ENCODE results near the gene INPPL1.
"Not testable (repeated sequence)": the region's sequence is repeated elsewhere in the genome, so short reads cannot be mapped to it uniquely, and the experiment has no call there.

INPPL1 gene

GRCh38 chr11:72244361-72245262 lies 20.0 kb downstream of the INPPL1 start:
- DNase-seq (ENCODE audit: low read depth): no peak

GRCh38 chr11:72245263-72245816 lies 20.8 kb downstream of the INPPL1 start:
- DNase-seq (ENCODE audit: low read depth): no peak

DNA sequence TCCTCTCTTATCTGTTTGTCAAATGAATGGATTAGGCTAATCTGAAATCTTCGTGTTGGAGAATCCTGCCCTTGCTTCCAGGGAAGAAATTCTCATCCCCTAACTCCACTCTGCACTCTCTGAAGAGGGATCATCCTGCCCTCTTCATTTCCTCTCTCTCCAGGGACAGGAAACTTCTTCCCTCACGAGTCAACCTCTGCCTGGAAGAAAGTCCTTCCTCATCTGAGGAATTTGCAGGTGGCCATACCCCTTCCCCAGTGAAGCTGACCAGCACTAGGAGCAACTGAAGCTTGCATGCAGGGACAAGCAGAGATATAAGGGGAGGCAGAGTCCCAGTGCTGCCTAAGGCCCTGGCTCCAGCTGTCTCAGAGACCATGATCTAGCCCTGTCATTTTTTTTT lies 23.0 kb downstream of the INPPL1 start:
- no peak for DNase-seq (ENCODE audit: low read depth)

DNA sequence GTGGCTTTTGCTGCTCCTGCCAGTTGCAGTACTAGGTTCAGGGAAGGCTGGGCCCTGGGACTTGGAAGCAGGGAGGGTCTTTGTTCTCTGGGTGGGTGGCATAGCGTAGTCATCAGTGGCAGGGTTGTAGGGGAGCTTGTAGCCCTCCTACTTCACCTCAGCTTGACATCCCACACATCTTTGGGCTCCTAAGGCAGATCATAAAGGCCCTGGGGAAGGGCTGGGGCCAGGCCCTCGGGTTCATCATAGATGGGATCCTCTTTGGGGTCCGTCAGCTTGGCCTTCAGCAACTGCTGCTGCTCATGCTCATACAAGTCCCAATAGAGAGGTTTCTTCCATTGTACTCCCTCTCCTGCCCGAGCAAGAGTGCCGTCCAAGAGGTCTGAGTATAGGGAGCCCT lies 25.4 kb downstream of the INPPL1 start:
- no peak for DNase-seq (ENCODE audit: low read depth)

DNA sequence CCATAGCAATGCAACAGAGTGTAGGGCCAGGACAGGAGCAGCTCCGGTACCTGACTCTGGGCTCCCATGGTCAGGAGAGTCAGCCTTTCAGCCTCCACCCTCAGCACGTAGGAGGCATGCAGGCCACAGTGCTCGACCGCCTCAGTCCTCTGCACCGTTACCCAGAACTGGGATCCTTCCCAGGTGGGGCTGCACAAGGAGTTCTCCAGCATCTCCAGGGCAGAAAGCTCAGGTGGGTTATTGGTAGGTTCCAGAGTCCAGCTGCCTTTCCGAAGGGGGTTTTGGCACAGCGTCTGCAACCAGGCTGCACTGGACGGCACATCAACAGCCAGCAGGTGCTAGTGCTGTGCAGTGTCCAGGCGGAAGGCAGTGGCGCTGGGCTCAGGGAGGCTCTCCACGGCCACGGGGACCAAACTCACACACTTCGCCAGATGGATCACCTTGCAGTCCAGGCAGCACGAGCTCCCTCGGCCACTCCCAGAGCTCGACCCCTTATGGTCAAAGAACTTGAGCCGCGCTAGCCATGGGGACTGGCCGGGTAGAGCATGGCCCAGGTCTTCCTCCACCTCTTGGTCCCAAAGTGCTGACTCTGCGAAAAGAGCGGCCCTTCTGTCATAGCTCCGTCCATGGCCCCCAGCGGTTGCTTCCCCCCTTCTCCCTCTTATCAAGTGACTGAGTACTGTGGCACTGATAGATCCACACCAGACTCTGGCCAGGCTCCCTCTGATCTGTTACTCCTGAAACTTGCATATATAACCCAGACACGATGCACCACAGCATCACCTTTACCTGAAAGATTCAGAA lies 26.3 kb downstream of the INPPL1 start:
- DNase-seq (ENCODE audit: low read depth): no peak

DNA sequence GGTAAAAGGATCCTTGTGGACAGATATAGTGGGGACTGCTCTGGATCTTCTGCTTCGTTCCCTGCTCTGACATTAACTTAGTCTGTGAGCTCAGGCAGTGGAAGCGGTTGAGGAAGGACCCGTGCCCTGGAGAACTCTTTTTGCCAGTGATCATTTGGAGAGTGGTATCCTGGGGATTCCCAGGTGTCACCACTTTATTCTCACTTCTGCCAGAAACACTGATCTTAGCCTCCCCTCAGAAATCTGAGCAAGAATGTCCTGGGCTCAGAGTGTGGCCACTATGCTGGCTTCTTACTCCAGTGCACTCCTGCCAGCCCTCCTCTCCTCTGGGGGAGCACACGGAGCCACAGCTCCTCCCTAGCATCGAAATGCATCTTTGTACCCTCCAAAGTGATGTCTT lies 27.0 kb downstream of the INPPL1 start:
- DNase-seq (ENCODE audit: low read depth): no peak

DNA sequence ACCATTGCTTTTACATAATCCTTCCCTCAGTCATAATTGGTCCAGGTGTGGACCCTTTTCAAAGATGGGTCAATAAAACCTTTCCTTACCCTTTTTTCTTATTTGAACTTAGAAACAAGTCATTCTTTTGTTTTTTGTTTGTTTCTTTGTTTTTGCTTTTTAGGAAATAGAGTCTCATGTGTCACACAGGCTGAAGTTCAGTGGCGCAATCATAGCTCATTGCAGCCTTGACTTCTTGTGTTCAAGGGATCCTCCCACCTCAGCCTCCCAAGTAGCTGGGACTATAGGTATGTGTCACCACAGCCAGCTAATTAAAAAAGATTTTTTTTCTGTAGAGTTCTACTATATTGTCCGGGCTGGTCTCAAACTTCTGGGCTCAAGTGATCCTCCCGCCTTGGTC lies 28.8 kb downstream of the INPPL1 start:
- DNase-seq (ENCODE audit: low read depth): no peak

GRCh38 chr11:72254299-72254993 lies 29.9 kb downstream of the INPPL1 start:
- no peak for DNase-seq (ENCODE audit: low read depth)

- DNase-seq (ENCODE audit: low read depth): no peak
Observed at GRCh38 chr11:72257570-72257969, 33.0 kb downstream of the INPPL1 start.

- no peak for DNase-seq (ENCODE audit: low read depth)
Observed at GRCh38 chr11:72259490-72259889, 34.9 kb downstream of the INPPL1 start.

DNA sequence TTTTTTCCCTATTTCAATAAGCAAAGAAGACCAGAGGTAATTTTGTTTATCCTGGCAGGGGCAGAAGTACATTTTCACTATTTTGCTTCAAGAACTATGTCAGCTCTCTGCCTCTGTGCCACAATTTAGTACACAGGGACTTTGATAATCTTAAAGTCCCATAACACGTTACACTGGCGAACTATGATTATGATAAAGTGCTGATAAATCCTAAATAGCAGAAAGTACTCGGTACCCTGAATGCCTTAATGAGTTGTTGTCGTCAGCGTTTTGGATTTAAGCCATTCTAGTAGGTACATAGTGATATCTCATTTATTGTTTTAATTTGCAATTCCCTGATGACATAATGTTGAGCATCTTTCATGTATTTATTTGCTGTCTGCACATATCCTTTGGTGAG lies 36.0 kb downstream of the INPPL1 start:
- no peak for DNase-seq (ENCODE audit: low read depth)

- DNase-seq (ENCODE audit: low read depth): no peak
Observed at GRCh38 chr11:72263361-72263760, 38.8 kb downstream of the INPPL1 start.

GRCh38 chr11:72265951-72266350 lies 41.4 kb downstream of the INPPL1 start:
- no peak for DNase-seq (ENCODE audit: low read depth)

GRCh38 chr11:72266960-72267359 lies 42.4 kb downstream of the INPPL1 start:
- DNase-seq (ENCODE audit: low read depth): not testable (repeated sequence)

- no peak for DNase-seq (ENCODE audit: low read depth)
Observed at GRCh38 chr11:72267956-72268617, 43.5 kb downstream of the INPPL1 start.

- no peak for DNase-seq (ENCODE audit: low read depth)
Observed at GRCh38 chr11:72271980-72272379, 47.4 kb downstream of the INPPL1 start.

DNA sequence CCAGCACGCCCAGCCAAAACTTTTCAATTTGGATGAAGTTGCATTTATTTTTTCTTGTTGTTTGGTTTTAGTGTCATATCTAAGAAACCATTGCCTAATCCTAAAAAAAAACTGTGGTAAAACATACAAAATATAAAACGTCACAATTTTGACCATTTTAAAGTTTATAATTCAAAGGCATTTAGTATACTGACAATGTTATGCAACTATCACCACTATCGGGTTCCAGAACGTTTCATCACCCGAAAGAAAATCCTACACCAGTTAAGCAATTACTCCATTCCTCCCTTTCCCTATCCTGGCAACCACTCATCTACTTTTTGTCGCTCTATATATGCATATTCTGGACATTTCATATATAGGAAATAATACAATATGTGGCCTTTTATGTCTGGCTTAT lies 49.9 kb downstream of the INPPL1 start:
- no peak for DNase-seq (ENCODE audit: low read depth)

DNA sequence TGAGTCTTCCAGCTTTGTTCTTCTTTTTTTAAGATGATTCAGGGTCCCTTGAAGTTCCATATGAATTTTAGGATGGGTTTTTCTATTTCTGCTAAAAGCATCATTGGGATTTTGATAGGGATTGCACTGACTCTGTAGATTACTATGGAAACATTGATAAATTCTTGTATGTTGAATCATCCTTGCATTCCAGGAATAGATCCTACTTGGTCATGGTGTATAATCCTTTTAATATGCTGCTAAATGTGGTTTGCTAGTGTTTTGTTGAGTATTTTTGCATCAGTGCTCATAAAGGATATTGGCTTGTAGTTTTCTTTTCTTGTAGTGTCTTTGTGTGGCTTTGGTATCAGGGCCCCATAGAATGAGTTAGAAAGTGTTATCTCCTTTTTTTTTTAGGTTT lies 54.3 kb downstream of the INPPL1 start:
- peak; percentile 24 for DNase-seq (ENCODE audit: low read depth)

DNA sequence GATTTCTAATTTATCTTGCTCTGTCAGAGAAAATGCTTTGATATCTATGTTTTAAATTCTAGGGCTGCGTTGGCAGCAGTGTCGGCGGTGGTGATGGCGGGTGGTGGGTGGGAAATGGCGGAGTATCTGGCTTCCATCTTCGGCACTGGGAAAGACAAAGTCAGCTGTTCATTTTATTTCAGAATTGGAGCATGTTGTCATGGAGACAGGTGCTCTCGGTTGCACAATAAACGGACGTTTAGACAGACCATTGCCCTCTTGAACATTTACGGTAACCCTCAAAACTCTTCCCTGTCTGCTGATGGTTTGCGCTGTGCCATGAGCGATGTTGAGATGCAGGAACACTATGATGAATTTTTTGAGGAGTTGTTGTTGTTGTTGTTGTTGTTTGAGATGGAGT lies 55.5 kb downstream of the INPPL1 start:
- DNase-seq (ENCODE audit: low read depth): no peak

DNA sequence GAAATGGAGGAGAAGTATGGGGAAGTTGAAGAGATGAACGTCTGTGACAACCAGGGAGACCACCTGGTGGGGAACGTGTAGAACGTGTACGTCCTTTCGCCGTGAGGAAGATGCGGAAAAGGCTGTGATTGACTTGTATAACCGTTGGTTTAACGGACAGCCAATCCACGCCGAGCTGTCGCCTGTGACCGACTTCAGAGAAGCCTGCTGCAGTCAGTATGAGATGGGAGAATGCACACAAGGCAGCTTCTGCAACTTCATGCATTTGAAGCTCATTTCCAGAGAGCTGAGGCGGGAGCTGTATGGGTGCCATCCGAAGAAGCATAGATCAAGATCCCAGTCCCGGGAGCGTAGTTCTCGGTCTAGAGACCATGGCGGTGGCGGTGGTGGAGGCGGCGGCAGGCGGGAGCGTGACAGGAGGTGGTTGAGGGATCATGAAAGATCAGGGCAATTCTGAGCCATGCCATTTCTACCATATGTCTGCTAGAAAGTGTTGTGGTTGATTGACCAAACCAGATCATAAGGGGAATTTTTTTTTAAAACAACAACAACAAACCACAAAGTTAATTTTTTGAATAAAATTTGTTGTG lies 56.3 kb downstream of the INPPL1 start:
- DNase-seq (ENCODE audit: low read depth): no peak

GRCh38 chr11:72283947-72284346 lies 59.4 kb downstream of the INPPL1 start:
- DNase-seq (ENCODE audit: low read depth): no peak
